GM12878 (cell line): Measurements from ENCODE around the gene CNTD1. TPM values are rescaled to one million over a fixed set of nuclear protein-coding genes. Genes with fewer than 3 reads are reported as not detected.
A peak's percentile ranks its signal among the peaks of the same experiment; 100 is the strongest.

Experiments used
- ATAC-seq: fragments of 200-7000 bp; cut with Tn5 transposase; 3 replicates; pipeline ENCODE4 v1.9.1; 2020; ENCODE audit warnings: mild to moderate bottlenecking, moderate library complexity
- BruUV-seq: library from RNA; stranded (reverse); fragments of 400-500 nt; replicated peaks from 2 replicates; lab custom pipeline; 2021; lab: Mats Ljungman, UMichigan
- CTCF ChIA-PET: fragments of 300-600 bp; sonication (Branson Sonifier 250); formaldehyde crosslinking; extraction: SDS; loops from one replicate; lab custom pipeline; 2021; ENCODE audit warnings: inconsistent platforms; lab: Yijun Ruan, JAX
- POLR2A ChIA-PET: fragments of 350-600 bp; formaldehyde crosslinking; extraction: SDS; loops from one replicate; lab custom pipeline; 2021; ENCODE audit warnings: inconsistent platforms; lab: Charles Lee
- RAD21 ChIA-PET: fragments of 300-600 bp; sonication (Branson Sonifier 250); formaldehyde crosslinking; loops from one replicate; lab custom pipeline; 2023; ENCODE audit warnings: antibody characterized with exemption; ENCODE audit not compliant: unreplicated experiment; lab: Charles Lee
- SMC1A ChIA-PET: fragments of 300-600 bp; sonication (Branson Sonifier 250); formaldehyde crosslinking; loops from one replicate; lab custom pipeline; 2023; ENCODE audit not compliant: unreplicated experiment, uncharacterized antibody; lab: Charles Lee
- DNase-seq: peaks from one replicate; pipeline ENCODE4 v3.0.0-alpha.2; 2011; ENCODE audit warnings: low read depth, low spot score
- FAIRE-seq: peaks from 3 replicates; lab custom pipeline; 2011; peaks lifted over from hg19 to GRCh38; lab: Jason Lieb, UNC
- H2AFZ ChIP-seq: 2 replicates; pipeline ENCODE4 v1.6.0; 2011; ENCODE audit warnings: low read depth, low read length, control low read depth; ENCODE audit not compliant: control insufficient read depth
- H3K27ac ChIP-seq: 2 replicates; pipeline ENCODE4 v1.5.1; 2011; ENCODE audit warnings: control low read depth; ENCODE audit not compliant: control insufficient read depth, insufficient read depth
- H3K27me3 ChIP-seq, 2 experiments: replicated peaks in 1 of 2; 2 replicates each; pipeline versions ENCODE4 v1.6.0 to v1.6.1; 2011; ENCODE audit warnings: low read length in 1 of 2; ENCODE audit not compliant: control insufficient read depth in 2 of 2, insufficient read depth in 2 of 2
- H3K36me3 ChIP-seq, 2 experiments: 2 replicates each; pipeline ENCODE4 v1.5.1; 2011; ENCODE audit warnings: low read length in 1 of 2; ENCODE audit not compliant: control insufficient read depth in 2 of 2, insufficient read depth in 2 of 2
- H3K4me1 ChIP-seq: 2 replicates; pipeline ENCODE4 v1.6.1; 2011; ENCODE audit warnings: mild to moderate bottlenecking, low read length, moderate library complexity, mixed read lengths; ENCODE audit not compliant: control insufficient read depth, insufficient read depth
- H3K4me2 ChIP-seq: 2 replicates; pipeline ENCODE4 v1.6.0; 2011; ENCODE audit warnings: control low read depth; ENCODE audit not compliant: control insufficient read depth, insufficient read depth
- H3K4me3 ChIP-seq: fragments of 200-600 bp; sonication (generic); 2 replicates; pipeline ENCODE4 v1.5.1; 2016
- H3K79me2 ChIP-seq: 2 replicates; pipeline ENCODE4 v1.6.0; 2011; ENCODE audit warnings: low read length; ENCODE audit not compliant: control insufficient read depth, insufficient read depth
- H3K9ac ChIP-seq: 2 replicates; pipeline ENCODE4 v1.8.0; 2011; ENCODE audit warnings: low read length, control low read depth, mixed read lengths; ENCODE audit not compliant: control insufficient read depth, insufficient read depth
- H3K9me3 ChIP-seq: replicated peaks from 3 replicates; pipeline ENCODE4 v1.5.1; 2011; ENCODE audit warnings: mild to moderate bottlenecking, low read length; ENCODE audit not compliant: control insufficient read depth, insufficient read depth
- H4K20me1 ChIP-seq: 2 replicates; pipeline ENCODE4 v1.6.0; 2011; ENCODE audit not compliant: control insufficient read depth, insufficient read depth
- MYC ChIP-seq: IDR thresholded peaks from 2 replicates; pipeline ENCODE4 v1.6.1; 2011; ENCODE audit warnings: mild to moderate bottlenecking, low read length, moderate library complexity, inconsistent platforms; ENCODE audit not compliant: insufficient read depth, insufficient replicate concordance, insufficient read length, severe bottlenecking
- PRDM15 ChIP-seq: fragments of 450-650 bp; formaldehyde crosslinking; IDR thresholded peaks from 2 replicates; pipeline ENCODE4 v1.4.0; 2020; ENCODE audit warnings: mild to moderate bottlenecking, moderate library complexity
- WGBS: methylation state at CpG from one replicate; pipeline ENCODE4 v1.1.6; 2016; ENCODE audit warnings: low lambda C conversion rate; ENCODE audit not compliant: insufficient replicate concordance, insufficient coverage; ENCODE audit errors: missing lambda C conversion rate; 5-methylcytosine and 5-hydroxymethylcytosine counted together
- in situ Hi-C: fragments of 300-500 bp; cut with MboI; formaldehyde crosslinking; loops from 9 replicates; pipeline ENCODE4 v1.14.3; 2018; ENCODE audit warnings: mixed read lengths
- intact Hi-C: fragments of 100-400 bp; cut with micrococcal nuclease; formaldehyde crosslinking; loops from one replicate; pipeline ENCODE4 v1.14.2; 2022; ENCODE audit not compliant: unreplicated experiment
- polyA plus RNA-seq, 11 experiments: library from polyadenylated mRNA; depleted of rRNA in 4 of 11; unstranded in 6 of 11; stranded (reverse) in 5 of 11; fragments of >200 nt; fragmentation: Nextera tagmentation in 4 of 11; fragmentation: Illumina TruSeq in 1 of 11; extraction: Ambion mirVana in 4 of 11; extraction: Trizol in 1 of 11; gene quantifications; 1 replicate in 1 of 11; 2 replicates in 10 of 11; pipeline versions ENCODE4 v1.2.1 to v1.2.3, GENCODE V29; 2011 to 2016; ENCODE audit warnings: inconsistent platforms in 2 of 11, missing spikeins in 2 of 11, low read depth in 1 of 11
- total RNA-seq, 4 experiments: library from RNA; depleted of rRNA in 3 of 4; stranded (reverse); fragments of >200 nt in 3 of 4; fragmentation: Illumina TruSeq in 1 of 4; extraction: Trizol in 1 of 4; gene quantifications; 2 replicates each; pipeline versions ENCODE4 v1.2.1 to v1.2.3, GENCODE V29; 2013 to 2021

The CNTD1 gene
- total and polyA plus RNA-seq, 10 of the 15 experiments (the other 5 are each of a cell fraction or from before 2014, with no cell fraction given): 0.06 to 1.5 (median 1.1) TPM; not detected in 4

GRCh38 chr17:42814633-42815399 lies 16.2 kb downstream of the CNTD1 start:
- no peaks in the 10 kb centered on the region for H3K79me2 ChIP-seq
- POLR2A ChIA-PET: interaction anchor here (0.6 kb wide), 1 partner anchor 76 kb away, joined by 5 read pairs; no protein-coding TSS in a partner anchor
- FAIRE-seq (no peak), ATAC-seq (no peak), DNase-seq (no peak)
- H3K4me3 ChIP-seq: no peak overlapping the region
- BruUV-seq: TSS peak; percentile 16
- RAD21 ChIA-PET: no interaction called here
- intact Hi-C loops: no loop called here
- H2AFZ ChIP-seq: no peak overlapping the region
- CTCF ChIA-PET: interaction anchor here (2.2 to 2.3 kb wide), 2 partner anchors 10 to 12 kb away, joined by 10 to 11 read pairs; partner anchors contain the start of gene BECN1
- no peaks in the 10 kb centered on the region for H3K4me1 ChIP-seq
- TF ChIP-seq MYC (no peak), PRDM15 (CRISPR knock-in tag) (no peak)
- no peaks in the 10 kb centered on the region for H4K20me1 ChIP-seq
- peaks cover 11 to 46% of the 10 kb centered on the region in 2 experiments for H3K36me3 ChIP-seq
- 96% methylated on average over 8 of the region's 8 CpGs for WGBS
- in situ Hi-C loops: no loop called here
- H3K27ac ChIP-seq: no peak overlapping the region
- no peaks in the 10 kb centered on the region for H3K27me3 ChIP-seq
- H3K9me3 ChIP-seq: no peaks in the 10 kb centered on the region
- H3K9ac ChIP-seq: no peak overlapping the region
- no peak overlapping the region for H3K4me2 ChIP-seq
- SMC1A ChIA-PET: interaction anchor here (1.0 kb wide), 1 partner anchor 183 kb away, joined by 5 read pairs; the partner anchor contains the start of gene RPL27
